OCI-LY3 (cell line): Measurements from ENCODE around the gene SLC25A44.

Experiments
- H2AFZ ChIP-seq: fragments of 200-600, 300-600 bp; shearing (Covaris generic); 2 replicates; pipeline ENCODE4 v1.6.0; 2014; ENCODE audit warnings: antibody characterized with exemption, low read depth, low read length
- H3K27ac ChIP-seq: fragments of 200-600, 300-600 bp; sonication (generic); 2 replicates; pipeline ENCODE4 v1.5.1; 2014; ENCODE audit warnings: mild to moderate bottlenecking, low read length, moderate library complexity, mixed read lengths
- H3K27me3 ChIP-seq: fragments of 200-600, 300-600 bp; sonication (generic); 2 replicates; pipeline ENCODE4 v1.6.1; 2014; ENCODE audit warnings: low read depth, low read length, mixed read lengths
- H3K36me3 ChIP-seq: fragments of 200-600, 300-600 bp; sonication (generic); replicated peaks from 2 replicates; pipeline ENCODE3; 2014; ENCODE audit warnings: low read depth, low read length, mixed read lengths
- H3K4me1 ChIP-seq: fragments of 300-600, 200-600 bp; sonication (generic); 2 replicates; pipeline ENCODE4 v1.6.1; 2014; ENCODE audit warnings: low read length, mixed read lengths
- H3K4me2 ChIP-seq: fragments of 200-600, 300-600 bp; sonication (generic); 2 replicates; pipeline ENCODE4 v1.6.1; 2014; ENCODE audit warnings: low read length, mixed read lengths
- H3K4me3 ChIP-seq: fragments of 300-600, 200-600 bp; sonication (generic); 2 replicates; pipeline ENCODE4 v1.5.1; 2014; ENCODE audit warnings: antibody characterized with exemption, mild to moderate bottlenecking, low read length, moderate library complexity
- H3K79me2 ChIP-seq: fragments of 300-600, 200-600 bp; shearing (Covaris generic); 2 replicates; pipeline ENCODE4 v1.6.1; 2014; ENCODE audit warnings: mild to moderate bottlenecking, low read length, mixed read lengths
- H3K9ac ChIP-seq: fragments of 300-600, 200-600 bp; shearing (Covaris generic); 2 replicates; pipeline ENCODE4 v1.6.0; 2014; ENCODE audit warnings: mild to moderate bottlenecking, low read length, moderate library complexity
- H3K9me3 ChIP-seq: fragments of 200-600, 300-600 bp; shearing (Covaris generic); 2 replicates; pipeline ENCODE4 v1.6.1; 2014; ENCODE audit warnings: low read length, mixed read lengths; ENCODE audit not compliant: insufficient read depth
- H4K20me1 ChIP-seq: fragments of 200-600, 300-600 bp; sonication (generic); 2 replicates; pipeline ENCODE4 v1.6.1; 2016; ENCODE audit warnings: low read length, mixed read lengths; ENCODE audit not compliant: insufficient read depth
- CTCF ChIP-seq: fragments of 200-600, 300-600 bp; sonication (generic); IDR thresholded peaks from 2 replicates; pipeline ENCODE4 v1.5.1; 2014; ENCODE audit warnings: antibody characterized with exemption, low read length, low read depth
- EZH2phosphoT487 ChIP-seq: fragments of 200-600 bp; shearing (Covaris generic); IDR thresholded peaks from 2 replicates; pipeline ENCODE4 v1.6.1; 2018; ENCODE audit warnings: antibody characterized with exemption, mixed run types, low read depth

SLC25A44 gene

GRCh38 chr1:156230473-156230837 is 36.6 kb downstream of the SLC25A44 start:
- H3K9ac ChIP-seq: no peak overlapping the region
- peaks cover 9% of the 10 kb centered on the region; the same call in 1 of the 2 replicates for H4K20me1 ChIP-seq
- peaks cover 9% of the 10 kb centered on the region for H3K36me3 ChIP-seq
- H3K4me3 ChIP-seq: no peak overlapping the region
- no peaks in the 10 kb centered on the region for H3K79me2 ChIP-seq
- TF ChIP-seq CTCF: no peak
- TF ChIP-seq EZH2phosphoT487: no peak
- no peak overlapping the region for H3K4me2 ChIP-seq
- peaks cover 17% of the 10 kb centered on the region for H3K4me1 ChIP-seq
- H3K27ac ChIP-seq: no peak overlapping the region
- H3K9me3 ChIP-seq: no peaks in the 10 kb centered on the region
- no peak overlapping the region for H2AFZ ChIP-seq
- H3K27me3 ChIP-seq: no peaks in the 10 kb centered on the region

- no peak overlapping the region for H3K27ac ChIP-seq
- TF ChIP-seq CTCF: no peak
- no peak for TF ChIP-seq EZH2phosphoT487
These were observed 38.4 kb downstream of the SLC25A44 start for GRCh38 chr1:156232201-156232894.

GRCh38 chr1:156233426-156234127 is 39.7 kb downstream of the SLC25A44 start:
- Histone ChIP-seq H4K20me1 (peaks cover 9% of the 10 kb centered on the region; the same call in 1 of the 2 replicates), H3K36me3 (peaks cover 10% of the 10 kb centered on the region), H3K79me2 (no peaks in the 10 kb centered on the region), H3K4me2 (no peak overlapping the region), H3K9ac (no peak overlapping the region), H3K4me1 (no peaks in the 10 kb centered on the region), H3K4me3 (no peak overlapping the region), H3K27me3 (no peaks in the 10 kb centered on the region), H3K27ac (no peak overlapping the region), H2AFZ (no peak overlapping the region), H3K9me3 (no peaks in the 10 kb centered on the region)
- no peak for TF ChIP-seq CTCF
- no peak for TF ChIP-seq EZH2phosphoT487

More at GRCh38 chr1:156232201-156232894, 38.4 kb downstream of the SLC25A44 start:
- Histone ChIP-seq H2AFZ (no peak overlapping the region), H3K79me2 (no peaks in the 10 kb centered on the region), H3K36me3 (peaks cover 14% of the 10 kb centered on the region), H4K20me1 (peaks cover 9% of the 10 kb centered on the region; the same call in 1 of the 2 replicates), H3K4me1 (no peaks in the 10 kb centered on the region), H3K9me3 (no peaks in the 10 kb centered on the region), H3K9ac (no peak overlapping the region), H3K4me2 (no peak overlapping the region), H3K4me3 (no peak overlapping the region), H3K27me3 (no peaks in the 10 kb centered on the region)

DNA sequence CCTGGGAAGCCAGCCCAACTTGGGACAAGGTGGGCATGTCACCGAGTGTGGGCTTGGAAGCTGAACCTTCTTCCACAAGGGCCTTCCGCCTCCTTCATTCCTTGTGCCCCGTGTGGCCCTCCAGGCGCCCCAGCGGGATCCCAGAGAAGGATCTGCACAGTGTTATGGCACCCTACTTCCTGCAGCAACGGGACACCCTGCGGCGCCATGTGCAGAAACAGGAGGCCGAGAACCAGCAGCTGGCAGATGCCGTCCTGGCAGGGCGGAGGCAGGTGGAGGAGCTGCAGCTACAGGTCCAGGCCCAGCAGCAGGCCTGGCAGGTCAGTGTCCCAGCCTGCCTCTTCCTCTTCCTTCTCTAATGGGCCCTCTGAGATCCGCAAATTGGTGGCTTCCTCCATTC is 42.3 kb downstream of the SLC25A44 start:
- H4K20me1 ChIP-seq: peaks cover 4% of the 10 kb centered on the region; the same call in 1 of the 2 replicates
- no peak for TF ChIP-seq CTCF
- TF ChIP-seq EZH2phosphoT487: no peak
- no peaks in the 10 kb centered on the region for H3K79me2 ChIP-seq
- H3K4me1 ChIP-seq: no peaks in the 10 kb centered on the region
- no peak overlapping the region for H2AFZ ChIP-seq
- no peaks in the 10 kb centered on the region for H3K27me3 ChIP-seq
- H3K27ac ChIP-seq: no peak overlapping the region
- H3K9ac ChIP-seq: no peak overlapping the region
- peaks cover 14% of the 10 kb centered on the region for H3K36me3 ChIP-seq
- no peak overlapping the region for H3K4me3 ChIP-seq
- H3K4me2 ChIP-seq: no peak overlapping the region
- no peaks in the 10 kb centered on the region for H3K9me3 ChIP-seq
